ENCODE results near the gene THOC1.

DNA sequence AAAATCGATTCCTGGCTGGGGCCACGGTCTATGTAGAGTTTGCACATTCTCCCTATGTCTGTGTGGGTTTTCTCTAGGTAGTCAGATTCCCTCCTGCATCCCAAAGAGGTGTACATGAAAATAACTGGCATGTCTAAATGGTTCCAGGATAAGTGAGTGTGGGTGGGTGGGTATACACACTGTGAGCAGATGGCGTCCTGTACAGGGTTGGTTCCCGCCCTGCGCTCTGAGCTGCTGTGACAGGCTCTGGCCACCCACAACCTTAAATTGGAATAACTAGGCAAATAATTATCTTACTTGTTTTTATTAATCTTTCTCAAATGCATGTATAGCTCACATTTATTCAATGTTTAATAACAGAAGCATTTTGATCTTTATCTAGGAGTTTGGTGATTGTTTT lies 16.3 kb downstream of the THOC1 start:
- TF ChIP-seq POLR2A (IDR thresholded peaks at IDR 0.05): no peak
- TF ChIP-seq, protein P1, sequence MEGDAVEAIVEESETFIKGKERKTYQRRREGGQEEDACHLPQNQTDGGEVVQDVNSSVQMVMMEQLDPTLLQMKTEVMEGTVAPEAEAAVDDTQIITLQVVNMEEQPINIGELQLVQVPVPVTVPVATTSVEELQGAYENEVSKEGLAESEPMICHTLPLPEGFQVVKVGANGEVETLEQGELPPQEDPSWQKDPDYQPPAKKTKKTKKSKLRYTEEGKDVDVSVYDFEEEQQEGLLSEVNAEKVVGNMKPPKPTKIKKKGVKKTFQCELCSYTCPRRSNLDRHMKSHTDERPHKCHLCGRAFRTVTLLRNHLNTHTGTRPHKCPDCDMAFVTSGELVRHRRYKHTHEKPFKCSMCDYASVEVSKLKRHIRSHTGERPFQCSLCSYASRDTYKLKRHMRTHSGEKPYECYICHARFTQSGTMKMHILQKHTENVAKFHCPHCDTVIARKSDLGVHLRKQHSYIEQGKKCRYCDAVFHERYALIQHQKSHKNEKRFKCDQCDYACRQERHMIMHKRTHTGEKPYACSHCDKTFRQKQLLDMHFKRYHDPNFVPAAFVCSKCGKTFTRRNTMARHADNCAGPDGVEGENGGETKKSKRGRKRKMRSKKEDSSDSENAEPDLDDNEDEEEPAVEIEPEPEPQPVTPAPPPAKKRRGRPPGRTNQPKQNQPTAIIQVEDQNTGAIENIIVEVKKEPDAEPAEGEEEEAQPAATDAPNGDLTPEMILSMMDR (IDR thresholded peaks at IDR 0.05): no peak
